ENCODE data around the gene ADGRA1. TPM values are rescaled to one million over a fixed set of nuclear protein-coding genes. Genes with fewer than 3 reads are reported as not detected.

The ADGRA1 gene
- total and polyA plus RNA-seq, 2 of the 13 experiments (the other 11 are each of a cell fraction or from before 2014, with no cell fraction given): not detected

- no peak for TF ChIP-seq ZNF646 (CRISPR knock-in tag; IDR thresholded peaks at IDR 0.05)
- no peak for TF ChIP-seq NAIF1 (CRISPR knock-in tag; IDR thresholded peaks at IDR 0.05; ENCODE audit: borderline replicate concordance)
These were observed 6.1 kb upstream of the ADGRA1 start (continued) for GRCh38 chr10:133081636-133082035.

- ATAC-seq: no peak
- no TSS peak for BruUV-seq (replicated peaks)
- no peaks in the 10 kb centered on the region for H3K36me3 ChIP-seq (replicated peaks in 1 of 2; ENCODE audit: control insufficient read depth in 1 of 2, insufficient read depth in 2 of 2, low read length in 2 of 2)
- 22% methylated on average over 13 of the region's 43 CpGs for WGBS (ENCODE audit: low lambda C conversion rate)
- H3K4me3 ChIP-seq (replicated peaks in 1 of 3; ENCODE audit: insufficient read depth in 1 of 3, low read depth in 2 of 3, low read length in 3 of 3): no peak overlapping the region
- in situ Hi-C loops (cut with HindIII; ENCODE audit: extremely low pct_ligation_motif_present, low pct_unique_long_range_greater_than_20kb): no loop called here
- intact Hi-C loops (cut with micrococcal nuclease; ENCODE audit: unreplicated experiment): no loop called here
- no peak overlapping the region for H3K27ac ChIP-seq (ENCODE audit: extremely low read length, insufficient read depth, low read length)
- H3K9me3 ChIP-seq (ENCODE audit: low read length): no peaks in the 10 kb centered on the region
- no peak for DNase-seq (ENCODE audit: low spot score)
- H4K20me1 ChIP-seq (ENCODE audit: insufficient read depth, low read length): peaks cover 6% of the 10 kb centered on the region; the same call in 1 of the 2 replicates
- ChIA-PET POLR2A (no interaction called here), CTCF (ENCODE audit: low intra/inter-chr PET ratio, low total read pairs) (no interaction called here)
- no peak overlapping the region for H2AFZ ChIP-seq (ENCODE audit: low read length)
- no peaks in the 10 kb centered on the region for H3K4me1 ChIP-seq (ENCODE audit: insufficient read depth, low read length)
- H3K27me3 ChIP-seq (ENCODE audit: control insufficient read depth in 1 of 2, insufficient read depth in 2 of 2, low read length in 2 of 2): peaks cover 18 to 71% of the 10 kb centered on the region in 2 experiments
- no peak overlapping the region for H3K4me2 ChIP-seq (ENCODE audit: low read depth, low read length)
- no peak for TF ChIP-seq RNF219 (CRISPR knock-in tag; IDR thresholded peaks at IDR 0.05)
- TF ChIP-seq ZNF205 (CRISPR knock-in tag; IDR thresholded peaks at IDR 0.05): no peak
- TF ChIP-seq MNT (IDR thresholded peaks at IDR 0.05): peak; percentile 98
- no peak overlapping the region for H3K9ac ChIP-seq (ENCODE audit: insufficient read depth, low read depth, low read length)
- H3K79me2 ChIP-seq (ENCODE audit: insufficient read depth, low read length): no peaks in the 10 kb centered on the region
- FAIRE-seq: no peak
These were observed 4.9 kb upstream of the ADGRA1 start for GRCh38 chr10:133082685-133083421.

Measured in HepG2 (cell line).